LHCN-M2 (cell line): ENCODE measurements around the gene WDR26. TPM values are rescaled to one million over a fixed set of nuclear protein-coding genes. Genes with fewer than 3 reads are reported as not detected.
"Not testable (repeated sequence)": the region's sequence is repeated elsewhere in the genome, so short reads cannot be mapped to it uniquely, and the experiment has no call there.

Source experiments
- DNase-seq: peaks from one replicate; pipeline ENCODE4 v3.0.0-alpha.2; 2012; ENCODE audit warnings: low read depth
- polyA plus RNA-seq: library from polyadenylated mRNA; unstranded; fragments of >200 nt; gene quantifications from one replicate; pipeline ENCODE4 v1.2.1, GENCODE V29; 2012; ENCODE audit warnings: missing spikeins
- total RNA-seq: library from RNA; depleted of rRNA; stranded (reverse); fragments of >200 nt; gene quantifications from 2 replicates; pipeline ENCODE4 v1.2.3, GENCODE V29; 2014; rRNA removed

WDR26 gene
- total RNA-seq = 29.2 and 34.6 TPM in 2 replicates
- 33.0 TPM for polyA plus RNA-seq

GRCh38 chr1:224434691-224435317, at the start of gene WDR26:
Gene WDR26 (minus strand): TSS chr1:224434797.
- peak; percentile 80 for DNase-seq

GRCh38 chr1:224483206-224483605, 48.6 kb upstream of the WDR26 start:
- DNase-seq = not testable (repeated sequence)

GRCh38 chr1:224482619-224483018, 48.0 kb upstream of the WDR26 start:
- DNase-seq = no peak

- no peak for DNase-seq
Measured at GRCh38 chr1:224481601-224482000, 47.0 kb upstream of the WDR26 start.

- DNase-seq = not testable (repeated sequence)
Measured at GRCh38 chr1:224480888-224481459, 46.4 kb upstream of the WDR26 start.

GRCh38 chr1:224480200-224480599, 45.6 kb upstream of the WDR26 start:
- not testable (repeated sequence) for DNase-seq

GRCh38 chr1:224472806-224473205, 38.2 kb upstream of the WDR26 start:
- no peak for DNase-seq

GRCh38 chr1:224466154-224466553, 31.6 kb upstream of the WDR26 start:
- no peak for DNase-seq

- DNase-seq = no peak
Measured at GRCh38 chr1:224459966-224460365, 25.4 kb upstream of the WDR26 start.

GRCh38 chr1:224458996-224459395, 24.4 kb upstream of the WDR26 start:
- DNase-seq = no peak

GRCh38 chr1:224458296-224458695, 23.7 kb upstream of the WDR26 start:
- DNase-seq = no peak

- DNase-seq = no peak
Measured at GRCh38 chr1:224457782-224458144, 23.2 kb upstream of the WDR26 start.

GRCh38 chr1:224456637-224456953, 22.0 kb upstream of the WDR26 start:
- no peak for DNase-seq

- no peak for DNase-seq
Measured at GRCh38 chr1:224454402-224455055, 19.9 kb upstream of the WDR26 start.

- DNase-seq = no peak
Measured at GRCh38 chr1:224450561-224451350, 16.2 kb upstream of the WDR26 start.

GRCh38 chr1:224450159-224450558, 15.6 kb upstream of the WDR26 start:
- DNase-seq = no peak

- DNase-seq = no peak
Measured at GRCh38 chr1:224448453-224449017, 13.9 kb upstream of the WDR26 start.

- no peak for DNase-seq
Measured at GRCh38 chr1:224447971-224448370, 13.4 kb upstream of the WDR26 start.

GRCh38 chr1:224447251-224447650, 12.7 kb upstream of the WDR26 start:
- DNase-seq = peak; percentile 73

GRCh38 chr1:224438989-224439388, 4.4 kb upstream of the WDR26 start:
- DNase-seq = no peak

GRCh38 chr1:224435999-224436398, 1.4 kb upstream of the WDR26 start:
- no peak for DNase-seq

GRCh38 chr1:224435318-224435763, 744 bp upstream of the WDR26 start:
- peak; percentile 89 for DNase-seq
